ENCODE measurements around the gene BMPR1B. TPM values are rescaled to one million over a fixed set of nuclear protein-coding genes. Genes with fewer than 3 reads are reported as not detected.

Gene BMPR1B
- total RNA-seq, 2 donors from 2014 or later: not detected

DNA sequence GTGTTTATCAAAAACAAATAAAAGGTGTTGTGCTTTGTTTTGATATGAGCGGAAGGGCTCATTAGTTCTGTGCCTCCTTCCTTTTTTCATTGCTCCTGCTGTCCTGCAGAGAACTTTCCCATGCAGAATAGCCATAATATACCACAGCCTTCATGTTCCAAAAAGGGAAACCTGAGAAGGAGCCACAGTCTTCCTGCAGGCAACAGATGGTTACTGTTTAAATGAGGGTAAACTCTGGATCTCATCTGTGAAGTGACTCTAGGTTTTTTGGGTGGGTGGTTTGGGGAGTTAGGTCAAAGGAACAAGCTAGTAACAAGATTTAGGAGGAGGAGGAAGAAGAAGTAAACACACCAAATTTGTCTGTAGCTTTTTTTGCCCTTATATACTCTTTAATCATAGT lies 131.8 kb downstream of the BMPR1B start:
- Mint-ChIP-seq H3K4me3 (no peak overlapping the region), H3K27me3 (peaks cover 9% of the 10 kb centered on the region), H3K4me1 (no peaks in the 10 kb centered on the region), H3K36me3 (ENCODE audit: low read depth) (no peaks in the 10 kb centered on the region), H3K9me3 (peaks cover 5% of the 10 kb centered on the region), H3K27ac (no peak overlapping the region)
- no peak for ATAC-seq (replicated peaks)

DNA sequence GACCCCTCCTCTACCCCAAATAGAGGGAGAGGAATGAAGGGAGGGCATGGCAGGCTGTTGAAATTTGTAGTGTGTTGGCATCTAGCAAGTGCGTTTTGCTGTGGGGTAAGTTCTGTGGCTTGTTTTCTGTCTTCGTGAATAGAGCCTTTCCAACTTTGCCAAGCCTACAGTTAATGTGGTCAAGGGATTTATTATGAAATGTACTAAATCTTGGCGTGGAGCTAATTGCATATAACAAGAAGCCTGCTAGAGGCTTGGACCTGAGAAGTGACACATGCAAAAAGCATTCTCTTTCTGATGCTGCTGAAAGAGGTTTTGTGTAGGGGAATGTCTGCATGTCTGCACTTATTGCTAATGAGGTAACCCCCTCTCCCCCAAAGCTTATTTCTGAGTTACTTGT lies 132.2 kb downstream of the BMPR1B start:
- Mint-ChIP-seq H3K27ac (no peak overlapping the region), H3K9me3 (peaks cover 5% of the 10 kb centered on the region), H3K4me3 (no peak overlapping the region), H3K36me3 (ENCODE audit: low read depth) (no peaks in the 10 kb centered on the region), H3K4me1 (no peaks in the 10 kb centered on the region), H3K27me3 (peaks cover 7% of the 10 kb centered on the region)
- ATAC-seq (replicated peaks): no peak

DNA sequence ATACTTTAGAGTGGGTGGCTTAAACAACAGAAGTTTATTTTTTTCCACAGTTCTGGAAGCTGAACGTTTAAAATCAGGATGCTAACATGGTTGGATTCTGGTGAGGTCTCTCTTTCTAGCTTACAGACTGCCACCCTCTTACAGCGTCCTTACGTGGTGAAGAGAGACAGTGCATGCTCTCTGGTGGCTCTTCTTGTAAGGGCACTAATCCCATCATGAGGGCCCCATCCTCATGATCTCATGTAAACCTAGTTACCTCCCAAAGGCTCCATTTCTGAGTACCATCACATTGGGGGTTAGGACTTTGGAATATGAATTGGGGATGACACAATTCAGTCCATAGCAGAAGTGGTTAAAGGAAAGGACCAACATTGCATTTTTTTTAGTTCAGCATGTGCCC lies 132.8 kb downstream of the BMPR1B start:
- no peak overlapping the region for H3K4me3 Mint-ChIP-seq
- H3K9me3 Mint-ChIP-seq: peaks cover 5% of the 10 kb centered on the region
- peaks cover 5% of the 10 kb centered on the region for H3K27me3 Mint-ChIP-seq
- no peaks in the 10 kb centered on the region for H3K4me1 Mint-ChIP-seq
- ATAC-seq (replicated peaks): no peak
- no peaks in the 10 kb centered on the region for H3K36me3 Mint-ChIP-seq (ENCODE audit: low read depth)
- no peak overlapping the region for H3K27ac Mint-ChIP-seq

DNA sequence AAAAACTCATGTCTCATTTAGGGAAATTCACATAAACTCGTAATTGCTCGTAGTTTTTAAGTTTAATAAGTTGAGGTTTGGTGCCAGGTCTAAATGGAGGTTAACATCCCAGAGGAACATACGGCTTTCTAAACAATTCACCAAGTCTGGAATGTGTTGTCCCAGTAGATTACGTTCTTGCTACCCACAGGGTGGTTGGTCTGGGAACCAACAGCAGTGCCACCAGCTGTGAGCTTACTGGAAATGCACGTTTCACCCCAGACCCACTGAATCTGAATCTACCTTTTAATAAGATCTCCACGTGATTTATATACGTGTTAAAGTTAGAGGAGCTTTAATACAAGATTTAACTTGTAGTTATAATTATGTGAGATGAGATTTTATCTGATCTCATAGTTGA lies 134.3 kb downstream of the BMPR1B start:
- ATAC-seq (replicated peaks): no peak
- H3K36me3 Mint-ChIP-seq (ENCODE audit: low read depth): no peaks in the 10 kb centered on the region
- no peaks in the 10 kb centered on the region for H3K4me1 Mint-ChIP-seq
- H3K27me3 Mint-ChIP-seq: no peaks in the 10 kb centered on the region
- no peak overlapping the region for H3K27ac Mint-ChIP-seq
- H3K4me3 Mint-ChIP-seq: no peak overlapping the region
- H3K9me3 Mint-ChIP-seq: no peaks in the 10 kb centered on the region

DNA sequence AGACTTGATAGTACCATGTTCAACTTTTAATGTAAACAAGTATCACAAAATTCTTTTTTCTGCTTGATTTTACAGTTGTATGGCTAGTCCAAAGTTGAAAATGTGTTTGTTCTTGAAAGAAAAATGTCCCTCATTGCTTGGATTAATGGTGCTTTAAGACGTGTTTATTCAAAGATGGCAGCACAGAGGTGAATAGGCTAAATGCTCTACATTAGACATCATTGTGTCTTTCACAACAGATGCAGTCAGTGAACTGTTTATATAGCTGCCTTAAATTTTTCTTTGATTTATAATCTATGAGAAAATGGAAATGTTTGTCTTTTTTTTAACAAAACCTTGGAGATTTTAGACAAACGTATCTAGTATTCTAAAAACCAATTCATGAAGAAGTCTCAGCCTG lies 137.3 kb downstream of the BMPR1B start:
- H3K27me3 Mint-ChIP-seq: no peaks in the 10 kb centered on the region
- no peak for ATAC-seq (replicated peaks)
- H3K4me1 Mint-ChIP-seq: no peaks in the 10 kb centered on the region

DNA sequence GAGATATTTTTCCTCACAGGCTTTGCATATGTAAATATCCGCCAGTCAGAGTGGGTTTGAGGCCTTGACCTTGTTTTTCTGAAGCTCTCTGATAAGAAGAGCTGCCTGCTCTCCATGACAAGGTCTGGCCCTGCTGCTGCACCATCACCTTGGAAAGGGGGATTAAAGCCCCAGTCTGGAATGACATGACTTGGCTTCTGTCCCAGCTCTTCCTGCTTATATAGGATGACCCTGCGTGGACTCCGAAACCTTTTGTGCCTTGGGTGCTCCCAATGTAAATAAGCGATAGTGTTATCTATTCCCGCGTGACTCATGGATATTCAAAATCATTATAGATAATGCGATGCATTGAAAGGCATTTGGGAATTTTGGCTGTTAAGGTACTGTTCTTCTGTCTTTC lies 139.3 kb downstream of the BMPR1B start:
- H3K4me1 Mint-ChIP-seq: no peaks in the 10 kb centered on the region
- H3K27me3 Mint-ChIP-seq: no peaks in the 10 kb centered on the region
- no peak overlapping the region for H3K4me3 Mint-ChIP-seq
- ATAC-seq (replicated peaks): no peak
- no peaks in the 10 kb centered on the region for H3K36me3 Mint-ChIP-seq (ENCODE audit: low read depth)
- no peak overlapping the region for H3K27ac Mint-ChIP-seq
- no peaks in the 10 kb centered on the region for H3K9me3 Mint-ChIP-seq

More for the DNA sequence above, 137.3 kb downstream of the BMPR1B start:
- Mint-ChIP-seq H3K36me3 (ENCODE audit: low read depth) (no peaks in the 10 kb centered on the region), H3K9me3 (no peaks in the 10 kb centered on the region), H3K27ac (no peak overlapping the region), H3K4me3 (no peak overlapping the region)

DNA sequence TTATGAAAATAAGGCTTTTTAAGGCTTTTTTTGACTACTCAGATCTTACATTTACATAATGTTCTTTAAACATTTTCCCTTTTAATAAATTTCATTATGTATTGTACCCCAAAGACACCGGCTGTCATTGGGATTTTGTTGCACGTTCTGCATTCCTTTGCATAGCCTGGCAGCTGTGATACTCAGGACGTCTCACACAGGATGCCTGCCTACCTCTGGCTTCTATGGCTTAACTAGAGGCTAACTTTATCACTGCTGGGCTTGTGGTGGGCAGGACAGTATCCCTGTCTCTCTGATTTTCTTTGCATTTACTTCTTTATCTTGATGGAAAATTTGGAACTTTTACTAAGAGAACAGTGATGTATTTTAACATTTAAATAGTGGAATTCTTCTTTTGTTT lies 147.8 kb downstream of the BMPR1B start:
- Mint-ChIP-seq H3K4me3 (no peak overlapping the region), H3K9me3 (no peaks in the 10 kb centered on the region), H3K27me3 (peaks cover 4% of the 10 kb centered on the region), H3K27ac (no peak overlapping the region), H3K36me3 (ENCODE audit: low read depth) (no peaks in the 10 kb centered on the region), H3K4me1 (no peaks in the 10 kb centered on the region)
- no peak for ATAC-seq (replicated peaks)

DNA sequence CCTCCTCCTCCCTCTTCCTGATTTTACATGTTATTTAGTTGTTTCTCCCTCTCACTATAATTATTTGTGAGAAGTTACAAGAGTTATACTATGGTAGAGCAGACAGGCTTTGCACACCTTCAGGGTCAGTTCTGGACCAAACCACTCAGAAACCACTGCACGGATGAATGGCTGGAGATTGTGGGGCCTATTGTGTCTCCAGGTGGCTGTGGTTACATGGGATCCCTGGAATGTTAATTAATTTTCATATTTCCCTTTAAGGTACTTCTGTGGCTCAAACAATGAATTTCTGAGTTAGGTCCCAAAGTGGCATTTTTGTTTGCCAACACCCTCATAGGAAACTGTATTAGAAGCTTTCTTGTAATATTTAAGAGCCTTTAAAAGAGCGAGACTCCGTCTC lies 151.9 kb downstream of the BMPR1B start:
- Mint-ChIP-seq H3K9me3 (peaks cover 4% of the 10 kb centered on the region), H3K36me3 (ENCODE audit: low read depth) (no peaks in the 10 kb centered on the region), H3K4me1 (no peaks in the 10 kb centered on the region), H3K27me3 (peaks cover 4% of the 10 kb centered on the region), H3K27ac (no peak overlapping the region), H3K4me3 (no peak overlapping the region)
- no peak for ATAC-seq (replicated peaks)

DNA sequence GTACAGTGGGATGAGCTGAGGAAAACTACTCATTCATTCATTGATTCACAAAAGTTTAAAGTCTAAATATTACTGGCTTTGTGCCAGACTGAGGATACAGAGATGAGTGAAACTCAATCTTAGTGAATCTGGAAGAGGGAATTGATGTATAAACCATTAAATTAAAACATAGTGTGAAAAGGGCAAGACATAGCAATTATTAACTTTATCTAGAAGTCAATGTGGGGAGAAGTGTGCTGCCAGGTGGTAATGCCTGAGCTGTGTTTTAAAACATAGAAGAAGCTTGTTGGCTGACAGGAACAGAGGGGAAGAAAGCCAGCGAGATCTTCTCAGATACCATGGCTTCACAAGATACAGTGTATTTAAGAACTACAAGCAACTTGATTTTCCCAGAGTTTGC lies 153.4 kb downstream of the BMPR1B start:
- no peak overlapping the region for H3K27ac Mint-ChIP-seq
- no peak for ATAC-seq (replicated peaks)
- H3K4me1 Mint-ChIP-seq: no peaks in the 10 kb centered on the region
- no peak overlapping the region for H3K4me3 Mint-ChIP-seq
- no peaks in the 10 kb centered on the region for H3K36me3 Mint-ChIP-seq (ENCODE audit: low read depth)
- H3K27me3 Mint-ChIP-seq: peaks cover 4% of the 10 kb centered on the region
- H3K9me3 Mint-ChIP-seq: peaks cover 4% of the 10 kb centered on the region

DNA sequence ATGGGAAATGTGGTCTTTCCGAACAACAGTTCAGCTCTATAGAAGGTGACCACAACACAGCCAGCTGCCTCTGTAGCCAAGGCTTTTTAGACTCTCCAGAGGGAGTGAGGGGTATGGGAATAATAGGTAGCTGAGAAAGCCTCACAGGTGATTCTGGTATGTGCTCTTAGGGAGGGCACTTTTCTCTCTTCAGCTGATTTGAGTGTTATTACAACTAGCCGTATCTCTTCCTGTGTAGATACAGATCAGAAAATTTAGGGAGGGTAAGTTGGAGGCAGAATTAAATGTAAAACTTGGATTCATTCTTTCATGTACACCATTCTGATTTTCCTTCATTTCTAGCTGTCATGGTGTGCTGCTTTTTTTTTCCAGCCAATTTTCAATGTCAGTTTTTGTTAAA lies 154.9 kb downstream of the BMPR1B start:
- Mint-ChIP-seq H3K4me3 (no peak overlapping the region), H3K36me3 (ENCODE audit: low read depth) (no peaks in the 10 kb centered on the region), H3K9me3 (peaks cover 6% of the 10 kb centered on the region), H3K27me3 (peaks cover 4% of the 10 kb centered on the region), H3K4me1 (no peaks in the 10 kb centered on the region), H3K27ac (no peak overlapping the region)
- no peak for ATAC-seq (replicated peaks)

DNA sequence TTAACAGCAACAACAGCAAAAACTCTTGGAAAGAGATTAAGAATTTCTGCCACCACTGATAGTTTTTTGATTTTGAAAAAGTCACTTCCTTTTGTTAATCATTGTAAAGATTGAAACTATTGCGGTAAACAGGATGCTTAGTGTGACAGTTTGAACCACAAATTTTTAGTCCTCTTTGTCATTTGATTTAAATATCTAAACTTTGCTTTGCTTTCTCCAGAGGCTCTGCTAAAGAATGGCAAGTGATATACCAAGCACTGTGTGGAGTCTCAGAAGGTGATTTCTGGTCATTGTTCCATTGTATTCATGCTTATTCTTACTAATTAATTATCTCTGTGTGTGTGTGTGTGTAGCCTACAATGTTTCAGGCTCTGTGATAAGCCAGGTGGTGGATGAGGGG lies 155.6 kb downstream of the BMPR1B start:
- ATAC-seq (replicated peaks): peak; percentile 34
- Mint-ChIP-seq H3K4me1 (no peaks in the 10 kb centered on the region), H3K27me3 (peaks cover 2% of the 10 kb centered on the region), H3K36me3 (ENCODE audit: low read depth) (no peaks in the 10 kb centered on the region), H3K9me3 (peaks cover 10% of the 10 kb centered on the region), H3K4me3 (no peak overlapping the region), H3K27ac (no peak overlapping the region)

DNA sequence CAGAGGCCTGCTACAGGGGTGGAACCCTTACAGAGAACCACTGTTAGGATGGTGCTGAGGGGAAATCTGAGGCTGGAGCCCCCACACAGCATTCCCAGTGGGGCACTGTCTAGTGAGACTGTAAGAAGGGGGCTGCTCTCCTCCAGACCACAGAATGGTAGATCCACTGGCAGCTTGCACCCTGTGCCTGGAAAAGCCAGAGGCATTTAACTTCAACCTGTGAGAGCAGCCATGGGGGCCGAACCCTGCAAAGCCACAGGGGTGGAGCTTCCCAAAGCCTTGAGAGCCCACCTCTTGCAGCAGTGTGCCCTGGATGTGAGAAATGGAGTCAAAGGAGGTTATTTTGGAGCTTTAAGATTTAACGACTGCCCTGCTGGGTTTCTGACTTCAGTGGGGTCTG lies 159.4 kb downstream of the BMPR1B start:
- H3K9me3 Mint-ChIP-seq: peaks cover 10% of the 10 kb centered on the region
- no peak for ATAC-seq (replicated peaks)
- no peak overlapping the region for H3K27ac Mint-ChIP-seq
- H3K27me3 Mint-ChIP-seq: no peaks in the 10 kb centered on the region
- H3K36me3 Mint-ChIP-seq (ENCODE audit: low read depth): no peaks in the 10 kb centered on the region
- H3K4me1 Mint-ChIP-seq: no peaks in the 10 kb centered on the region
- no peak overlapping the region for H3K4me3 Mint-ChIP-seq

DNA sequence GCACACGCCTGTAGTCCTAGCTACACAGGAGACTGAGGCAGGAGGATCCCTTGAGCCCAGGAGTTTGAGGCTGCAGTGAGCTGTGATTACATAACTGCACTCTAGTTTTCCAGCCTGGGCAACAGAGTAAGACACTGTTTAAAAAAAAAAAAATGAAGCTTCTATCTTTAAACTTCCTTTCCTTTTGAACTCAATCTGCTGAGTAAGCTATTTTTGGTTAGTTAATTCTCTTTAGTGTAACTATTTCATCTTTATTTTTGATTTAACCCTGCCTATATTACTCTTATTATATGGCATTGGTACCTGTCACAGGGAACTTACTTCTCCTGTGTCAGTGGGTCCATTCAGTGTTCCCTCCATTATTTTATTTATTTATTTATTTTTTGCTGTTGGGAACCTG lies 160.8 kb downstream of the BMPR1B start:
- Mint-ChIP-seq H3K4me1 (no peaks in the 10 kb centered on the region), H3K27me3 (no peaks in the 10 kb centered on the region), H3K4me3 (no peak overlapping the region), H3K36me3 (ENCODE audit: low read depth) (no peaks in the 10 kb centered on the region), H3K9me3 (peaks cover 10% of the 10 kb centered on the region), H3K27ac (no peak overlapping the region)
- ATAC-seq (replicated peaks): no peak

DNA sequence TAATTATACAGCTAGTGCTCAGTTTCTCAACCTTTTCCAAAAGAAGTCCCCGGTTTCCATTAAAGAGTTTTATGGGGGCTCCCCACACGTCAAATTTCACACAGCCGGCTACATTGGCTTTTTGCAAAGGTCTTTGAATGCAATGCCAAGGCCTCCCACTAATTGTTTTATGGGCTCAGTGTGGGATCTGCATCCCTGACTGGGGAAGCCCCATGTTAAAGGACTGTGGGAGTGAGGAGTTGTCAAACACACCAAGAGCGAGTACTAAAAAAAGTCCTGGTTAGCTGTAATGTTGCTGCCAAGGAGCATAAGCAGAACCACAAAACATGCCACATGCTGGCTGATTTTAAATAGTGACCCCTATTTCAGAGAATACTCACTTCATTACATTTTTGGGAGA lies 162.6 kb downstream of the BMPR1B start:
- no peaks in the 10 kb centered on the region for H3K27me3 Mint-ChIP-seq
- no peak for ATAC-seq (replicated peaks)
- H3K36me3 Mint-ChIP-seq (ENCODE audit: low read depth): no peaks in the 10 kb centered on the region
- H3K27ac Mint-ChIP-seq: no peak overlapping the region
- H3K4me3 Mint-ChIP-seq: no peak overlapping the region
- H3K4me1 Mint-ChIP-seq: no peaks in the 10 kb centered on the region
- H3K9me3 Mint-ChIP-seq: peaks cover 6% of the 10 kb centered on the region

DNA sequence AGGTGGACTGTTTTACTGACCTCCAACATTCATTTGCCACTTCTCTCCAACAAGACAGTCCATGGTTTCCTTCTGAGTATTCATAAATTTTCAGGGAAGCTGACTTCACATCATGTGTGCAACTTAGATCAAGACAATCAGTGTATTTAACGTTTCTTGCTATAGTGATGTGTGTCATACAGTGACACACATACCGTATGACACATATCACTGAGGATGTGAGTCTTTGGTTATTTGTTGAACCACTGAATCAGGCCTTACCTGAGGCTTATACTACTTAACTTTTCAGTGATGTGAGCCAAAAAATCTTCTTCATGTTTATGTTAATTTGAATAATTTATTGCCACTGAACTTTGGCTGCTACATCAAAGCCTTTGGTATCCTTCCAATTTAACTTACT lies 166.8 kb downstream of the BMPR1B start:
- H3K4me1 Mint-ChIP-seq: no peaks in the 10 kb centered on the region
- H3K4me3 Mint-ChIP-seq: no peak overlapping the region
- peak; percentile 37 for ATAC-seq (replicated peaks)
- no peak overlapping the region for H3K27ac Mint-ChIP-seq
- H3K36me3 Mint-ChIP-seq (ENCODE audit: low read depth): no peaks in the 10 kb centered on the region
- H3K9me3 Mint-ChIP-seq: no peaks in the 10 kb centered on the region
- H3K27me3 Mint-ChIP-seq: no peaks in the 10 kb centered on the region

DNA sequence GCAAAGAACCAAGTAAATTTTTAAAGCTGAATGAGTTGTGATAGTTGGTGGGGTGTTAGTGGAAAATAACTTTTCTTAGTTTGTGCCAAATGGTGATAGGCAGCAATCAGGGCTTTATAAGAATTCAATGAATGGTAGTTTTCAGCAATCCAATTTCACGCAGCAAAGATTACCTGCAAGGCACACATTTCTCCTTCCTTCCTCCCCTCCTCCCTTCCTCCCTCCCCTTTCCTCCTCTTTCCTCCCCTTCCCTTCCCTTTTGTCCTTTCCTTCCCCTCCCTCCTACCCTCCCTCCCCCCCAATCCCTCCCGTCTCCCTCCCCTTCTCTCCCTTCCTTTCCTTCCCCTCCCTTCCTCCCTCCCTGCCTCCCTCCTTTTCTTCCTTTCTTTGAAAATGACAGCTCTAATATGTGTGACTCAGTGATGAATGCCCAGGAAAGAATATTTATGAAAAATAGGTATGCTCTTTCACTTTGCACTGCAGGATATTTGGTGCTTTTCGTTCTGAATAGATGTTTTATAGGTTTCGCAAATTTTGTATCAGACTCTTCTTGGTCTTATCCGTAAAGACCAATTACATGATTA lies 168.1 kb downstream of the BMPR1B start:
- H3K36me3 Mint-ChIP-seq (ENCODE audit: low read depth): no peaks in the 10 kb centered on the region
- no peaks in the 10 kb centered on the region for H3K27me3 Mint-ChIP-seq
- no peaks in the 10 kb centered on the region for H3K4me1 Mint-ChIP-seq
- ATAC-seq (replicated peaks): no peak
- H3K27ac Mint-ChIP-seq: no peak overlapping the region
- no peaks in the 10 kb centered on the region for H3K9me3 Mint-ChIP-seq
- H3K4me3 Mint-ChIP-seq: no peak overlapping the region
